Measurements from ENCODE around the gene PSMD2.

GRCh38 chr3:184299488-184300377 is 692 bp downstream of the PSMD2 start:
- TF ChIP-seq CTCF (IDR thresholded peaks at IDR 0.05): no peak
- TF ChIP-seq POLR2A (IDR thresholded peaks at IDR 0.05): no peak
